Keratinocyte (primary cell): ENCODE results near the gene GPR83. TPM values are rescaled to one million over a fixed set of nuclear protein-coding genes. Genes with fewer than 3 reads are reported as not detected.

Experiments used
- DNase-seq: peaks from one replicate; pipeline ENCODE4 v3.0.0-alpha.2; 2011; ENCODE audit warnings: low read depth, missing footprints, low spot score
- FAIRE-seq: peaks from 2 replicates; lab custom pipeline; 2011; peaks lifted over from hg19 to GRCh38; lab: Jason Lieb, UNC
- H2AFZ ChIP-seq: 2 replicates; pipeline ENCODE4 v1.6.0; 2012; ENCODE audit warnings: low read length, control low read depth, inconsistent platforms; ENCODE audit not compliant: control insufficient read depth
- H3K27ac ChIP-seq: 2 replicates; pipeline ENCODE4 v1.5.1; 2011; ENCODE audit warnings: low read length; ENCODE audit not compliant: control insufficient read depth, insufficient read depth
- H3K27me3 ChIP-seq: 3 replicates; pipeline ENCODE4 v1.6.0; 2011; ENCODE audit warnings: low read length; ENCODE audit not compliant: control insufficient read depth, insufficient read depth; ENCODE audit errors: extremely low read depth
- H3K36me3 ChIP-seq, 2 experiments: 2 replicates in 1 of 2; 3 replicates in 1 of 2; pipeline ENCODE4 v1.5.1; 2011; ENCODE audit warnings: low read length in 2 of 2, mild to moderate bottlenecking in 1 of 2; ENCODE audit not compliant: control insufficient read depth in 2 of 2, insufficient read depth in 2 of 2; ENCODE audit errors: extremely low read depth in 1 of 2
- H3K4me1 ChIP-seq: 3 replicates; pipeline ENCODE4 v1.5.1; 2011; ENCODE audit warnings: low read length; ENCODE audit not compliant: control insufficient read depth, insufficient read depth; ENCODE audit errors: extremely low read depth
- H3K4me2 ChIP-seq: 3 replicates; pipeline ENCODE4 v1.6.0; 2011; ENCODE audit warnings: low read depth, low read length; ENCODE audit not compliant: control insufficient read depth, insufficient read depth; ENCODE audit errors: extremely low read depth
- H3K4me3 ChIP-seq, 3 experiments: fragments of 200-600 bp in 1 of 3; sonication (generic) in 1 of 3; 2 replicates in 2 of 3; 3 replicates in 1 of 3; pipeline ENCODE4 v1.5.1; 2011 to 2016; ENCODE audit warnings: low read length in 3 of 3, mild to moderate bottlenecking in 3 of 3, control low read depth in 2 of 3, inconsistent platforms in 1 of 3, low read depth in 1 of 3, mixed read lengths in 1 of 3, mixed run types in 1 of 3, moderate library complexity in 1 of 3; ENCODE audit not compliant: control insufficient read depth in 2 of 3, insufficient read depth in 2 of 3; ENCODE audit errors: extremely low read depth in 1 of 3
- H3K79me2 ChIP-seq: 2 replicates; pipeline ENCODE4 v1.6.0; 2012; ENCODE audit warnings: low read length; ENCODE audit not compliant: control insufficient read depth, insufficient read depth
- H3K9ac ChIP-seq: 3 replicates; pipeline ENCODE4 v1.6.0; 2011; ENCODE audit warnings: low read length; ENCODE audit not compliant: control insufficient read depth, insufficient read depth; ENCODE audit errors: extremely low read depth
- H3K9me1 ChIP-seq: 3 replicates; pipeline ENCODE4 v1.6.0; 2011; ENCODE audit warnings: low read length; ENCODE audit not compliant: control insufficient read depth, insufficient read depth; ENCODE audit errors: extremely low read depth
- H3K9me3 ChIP-seq: 2 replicates; pipeline ENCODE4 v1.5.1; 2012; ENCODE audit warnings: low read depth, low read length; ENCODE audit not compliant: control insufficient read depth
- H4K20me1 ChIP-seq: 3 replicates; pipeline ENCODE4 v1.6.0; 2011; ENCODE audit warnings: low read length; ENCODE audit not compliant: control insufficient read depth, insufficient read depth; ENCODE audit errors: extremely low read depth
- EZH2 ChIP-seq: IDR thresholded peaks from one replicate; pipeline ENCODE4 v1.6.1; 2012; ENCODE audit warnings: inconsistent platforms, mild to moderate bottlenecking, low read length, moderate library complexity
- dilution Hi-C: fragments of 300-500 bp; cut with MboI; formaldehyde crosslinking; loops from one replicate; pipeline ENCODE4 v1.7.0; 2020; ENCODE audit warnings: low sequenced_read_pairs; ENCODE audit not compliant: extremely low pct_ligation_motif_present
- polyA plus RNA-seq, 5 experiments: library from polyadenylated mRNA; depleted of rRNA in 3 of 5; stranded (reverse) in 3 of 5; stranded (forward) in 1 of 5; unstranded in 1 of 5; fragments of >200 nt; gene quantifications; 1 replicate in 1 of 5; 2 replicates in 3 of 5; 3 replicates in 1 of 5; pipeline versions ENCODE4 v1.2.1 to v1.2.3, GENCODE V29; 2011 to 2012; ENCODE audit warnings: missing spikeins in 2 of 5, low read depth in 1 of 5, low replicate concordance in 1 of 5
- TF ChIP-seq, protein P1 (sequence below), 3 experiments: IDR thresholded peaks in 1 of 3; conservative IDR thresholded peaks in 1 of 3; optimal IDR thresholded peaks in 1 of 3; 2 replicates in 2 of 3; 3 replicates in 1 of 3; pipeline versions ENCODE3 to v1.5.1; 2011; ENCODE audit warnings: low read length in 3 of 3, mild to moderate bottlenecking in 3 of 3, moderate library complexity in 2 of 3, control low read depth in 1 of 3, inconsistent platforms in 1 of 3; ENCODE audit not compliant: insufficient read depth in 2 of 3; ENCODE audit errors: extremely low read depth in 1 of 3

GPR83 gene
- polyA plus RNA-seq, 1 donor (not counting 4 experiments of a cell fraction or from before 2014, with no cell fraction given): 0.04 TPM

DNA sequence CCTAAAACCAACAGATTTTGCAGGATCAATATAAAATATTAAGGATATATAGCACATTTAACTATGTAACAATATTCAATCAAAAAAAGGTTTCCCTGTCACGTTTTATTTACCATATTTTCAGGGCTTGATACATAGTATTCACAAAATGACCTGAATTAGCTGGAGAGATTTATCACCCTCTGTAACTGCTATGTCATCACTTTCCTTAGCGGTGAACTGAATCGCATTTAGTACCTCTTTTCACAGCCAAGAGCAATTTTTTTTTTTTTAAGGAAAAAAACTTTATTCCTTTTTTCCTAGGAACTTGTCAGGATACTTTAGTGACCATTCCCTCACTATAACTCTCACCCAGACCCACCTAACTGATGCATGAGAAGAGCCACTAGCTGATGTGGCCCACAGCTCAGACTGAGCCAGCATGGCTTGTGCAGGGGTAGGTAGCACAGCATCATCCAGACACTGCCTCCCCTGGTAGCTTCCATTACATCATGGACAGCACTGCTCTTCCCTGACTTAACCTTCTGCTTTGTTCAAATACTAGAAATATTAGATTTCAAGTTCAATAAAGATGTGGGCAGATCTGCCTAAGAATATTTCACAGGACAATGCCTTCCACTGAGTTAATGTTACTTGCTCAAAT lies 17.0 kb upstream of the GPR83 start:
- H3K9me1 ChIP-seq: no peaks in the 10 kb centered on the region
- no peak overlapping the region for H3K4me2 ChIP-seq
- no peak overlapping the region for H3K9ac ChIP-seq
- no peak for FAIRE-seq
- no peaks in the 10 kb centered on the region for H4K20me1 ChIP-seq
- TF ChIP-seq, protein P1, sequence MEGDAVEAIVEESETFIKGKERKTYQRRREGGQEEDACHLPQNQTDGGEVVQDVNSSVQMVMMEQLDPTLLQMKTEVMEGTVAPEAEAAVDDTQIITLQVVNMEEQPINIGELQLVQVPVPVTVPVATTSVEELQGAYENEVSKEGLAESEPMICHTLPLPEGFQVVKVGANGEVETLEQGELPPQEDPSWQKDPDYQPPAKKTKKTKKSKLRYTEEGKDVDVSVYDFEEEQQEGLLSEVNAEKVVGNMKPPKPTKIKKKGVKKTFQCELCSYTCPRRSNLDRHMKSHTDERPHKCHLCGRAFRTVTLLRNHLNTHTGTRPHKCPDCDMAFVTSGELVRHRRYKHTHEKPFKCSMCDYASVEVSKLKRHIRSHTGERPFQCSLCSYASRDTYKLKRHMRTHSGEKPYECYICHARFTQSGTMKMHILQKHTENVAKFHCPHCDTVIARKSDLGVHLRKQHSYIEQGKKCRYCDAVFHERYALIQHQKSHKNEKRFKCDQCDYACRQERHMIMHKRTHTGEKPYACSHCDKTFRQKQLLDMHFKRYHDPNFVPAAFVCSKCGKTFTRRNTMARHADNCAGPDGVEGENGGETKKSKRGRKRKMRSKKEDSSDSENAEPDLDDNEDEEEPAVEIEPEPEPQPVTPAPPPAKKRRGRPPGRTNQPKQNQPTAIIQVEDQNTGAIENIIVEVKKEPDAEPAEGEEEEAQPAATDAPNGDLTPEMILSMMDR (optimal IDR thresholded peaks at IDR 0.05 in 1 of 3, IDR thresholded peaks at IDR 0.05 in 1 of 3, conservative IDR thresholded peaks at IDR 0.05 in 1 of 3; ENCODE audit: extremely low read depth in 1 of 3, insufficient read depth in 2 of 3, low read length in 3 of 3): no peak
- no peak for TF ChIP-seq EZH2
- no peak overlapping the region for H3K27ac ChIP-seq
- H3K27me3 ChIP-seq: no peaks in the 10 kb centered on the region
- no peak overlapping the region for H2AFZ ChIP-seq
- H3K36me3 ChIP-seq: no peaks in the 10 kb centered on the region
- dilution Hi-C loops: no loop called here
- no peaks in the 10 kb centered on the region for H3K9me3 ChIP-seq
- no peaks in the 10 kb centered on the region for H3K79me2 ChIP-seq
- no peak for DNase-seq
- no peak overlapping the region for H3K4me3 ChIP-seq
- no peaks in the 10 kb centered on the region for H3K4me1 ChIP-seq

DNA sequence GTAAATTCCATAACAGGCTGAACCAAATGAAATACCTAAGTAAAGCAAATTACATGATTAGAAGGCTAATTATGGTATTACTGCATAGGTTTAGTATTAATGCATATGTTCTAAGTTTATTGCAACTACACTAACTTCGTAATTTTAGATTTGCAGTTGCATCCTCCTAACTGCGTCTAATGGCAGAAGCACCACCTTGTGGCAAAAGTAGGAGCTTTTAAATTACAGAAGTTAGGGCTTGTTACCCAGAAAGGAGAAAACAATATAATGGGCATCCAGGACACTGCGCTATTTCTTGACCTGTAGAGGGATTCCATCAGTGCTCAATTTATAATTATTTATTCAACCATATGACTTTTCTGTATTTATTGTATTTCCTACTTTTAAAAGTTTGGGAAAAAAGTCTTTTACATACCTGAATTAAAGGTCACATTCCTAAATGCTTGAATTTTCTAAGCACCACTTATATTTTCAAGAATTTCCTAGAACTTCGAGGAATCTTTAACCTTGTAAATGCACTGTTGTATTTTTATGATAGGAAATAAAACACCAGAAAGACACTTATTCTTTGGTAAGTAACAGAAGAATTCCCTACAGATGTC lies 16.3 kb upstream of the GPR83 start:
- no peak overlapping the region for H2AFZ ChIP-seq
- H3K9me3 ChIP-seq: no peaks in the 10 kb centered on the region
- H3K4me1 ChIP-seq: no peaks in the 10 kb centered on the region
- DNase-seq (no peak), FAIRE-seq (no peak)
- no peak for TF ChIP-seq EZH2
- TF ChIP-seq, protein P1 (optimal IDR thresholded peaks at IDR 0.05 in 1 of 3, IDR thresholded peaks at IDR 0.05 in 1 of 3, conservative IDR thresholded peaks at IDR 0.05 in 1 of 3; ENCODE audit: extremely low read depth in 1 of 3, insufficient read depth in 2 of 3, low read length in 3 of 3): peak in 2 of 3 experiments; percentile 33 to 44
- H3K36me3 ChIP-seq: no peaks in the 10 kb centered on the region
- no peak overlapping the region for H3K4me2 ChIP-seq
- H3K9me1 ChIP-seq: no peaks in the 10 kb centered on the region
- H3K9ac ChIP-seq: no peak overlapping the region
- H3K4me3 ChIP-seq: no peak overlapping the region
- H3K79me2 ChIP-seq: no peaks in the 10 kb centered on the region
- dilution Hi-C loops: no loop called here
- H3K27ac ChIP-seq: no peak overlapping the region
- no peaks in the 10 kb centered on the region for H4K20me1 ChIP-seq
- no peaks in the 10 kb centered on the region for H3K27me3 ChIP-seq
